Measurements from ENCODE around the gene CACNA1E. TPM values are rescaled to one million over a fixed set of nuclear protein-coding genes. Genes with fewer than 3 reads are reported as not detected.
"Not testable (repeated sequence)": the region's sequence is repeated elsewhere in the genome, so short reads cannot be mapped to it uniquely, and the experiment has no call there.

CACNA1E gene
- total and polyA plus RNA-seq, 2 of the 4 experiments (the other 2 are of a cell fraction), result not detected

- H4K20me1 ChIP-seq (ENCODE audit: insufficient read depth, low read length); H2BK5ac ChIP-seq (ENCODE audit: low read depth, low read length, poor library complexity, severe bottlenecking); H2AK9ac ChIP-seq (replicated peaks; ENCODE audit: low read depth, low read length, poor library complexity); CTCF ChIA-PET; BruUV-seq (replicated peaks); ATAC-seq (ENCODE audit: low read depth); in situ Hi-C loops (cut with MboI; ENCODE audit: low sequenced_read_pairs); intact Hi-C loops (cut with micrococcal nuclease); H3K79me1 ChIP-seq (ENCODE audit: low read depth in 1 of 2, low read length in 2 of 2); DNase-seq; H2BK20ac ChIP-seq (ENCODE audit: low read depth, low read length); H2BK15ac ChIP-seq (ENCODE audit: low read depth, low read length); dilution Hi-C loops (cut with HindIII; ENCODE audit: low sequenced_read_pairs, unreplicated experiment); H3K27ac ChIP-seq (ENCODE audit: insufficient read depth, low read length); H3K4me2 ChIP-seq (ENCODE audit: low read depth, low read length); H4K91ac ChIP-seq (ENCODE audit: insufficient read depth, low read depth, low read length); H2AK5ac ChIP-seq (ENCODE audit: low read depth, low read length); H2AFZ ChIP-seq (replicated peaks; ENCODE audit: low read length, poor library complexity); H3K4me1 ChIP-seq (ENCODE audit: control insufficient read depth, insufficient read depth, low read length); H3K14ac ChIP-seq (replicated peaks; ENCODE audit: low read depth, low read length); H3K56ac ChIP-seq (ENCODE audit: extremely low read depth, insufficient read depth, low read length); H3K27me3 ChIP-seq (ENCODE audit: control insufficient read depth, insufficient read depth, low read length); H3K9ac ChIP-seq (ENCODE audit: low read depth, low read length); H3K9me3 ChIP-seq (ENCODE audit: control insufficient read depth, insufficient read depth, low read length); H3K9me1 ChIP-seq (ENCODE audit: insufficient read depth, low read length); H3K4ac ChIP-seq (ENCODE audit: low read depth, low read length); H4K5ac ChIP-seq (ENCODE audit: low read depth, low read length); H4K8ac ChIP-seq (ENCODE audit: low read depth in 2 of 2, low read length in 2 of 2); H3K23ac ChIP-seq (ENCODE audit: low read depth, low read length); POLR2A ChIA-PET (ENCODE audit: unreplicated experiment); H3K36me3 ChIP-seq (ENCODE audit: control insufficient read depth, insufficient read depth, low read length); H3K4me3 ChIP-seq (ENCODE audit: insufficient read depth, low read depth, low read length); H2BK120ac ChIP-seq (ENCODE audit: low read depth, low read length); H3K18ac ChIP-seq (ENCODE audit: low read depth, low read length): not testable (repeated sequence)
- no CpG with 5 or more reads among the region's 4 CpGs for WGBS, 2 experiments (ENCODE audit: extremely low coverage in 2 of 2, insufficient read length in 1 of 2)
Measured at GRCh38 chr1:181542406-181542805, 59.1 kb downstream of the CACNA1E start.

All from IMR-90 (cell line).